VCaP (cell line): Measurements from ENCODE around the gene TRA2B.

Experiments used
- H3K27ac ChIP-seq: fragments of 450-650 bp; 2 replicates; pipeline ENCODE4 v1.5.1; 2017
- TF ChIP-seq, protein P1 (sequence below): fragments of 450-650 bp; conservative IDR thresholded peaks from 2 replicates; pipeline ENCODE4 v1.5.1; 2017; ENCODE audit warnings: mild to moderate bottlenecking, moderate library complexity

TRA2B gene

GRCh38 chr3:185933374-185934173, 4.2 kb downstream of the TRA2B start:
- TF ChIP-seq, protein P1, sequence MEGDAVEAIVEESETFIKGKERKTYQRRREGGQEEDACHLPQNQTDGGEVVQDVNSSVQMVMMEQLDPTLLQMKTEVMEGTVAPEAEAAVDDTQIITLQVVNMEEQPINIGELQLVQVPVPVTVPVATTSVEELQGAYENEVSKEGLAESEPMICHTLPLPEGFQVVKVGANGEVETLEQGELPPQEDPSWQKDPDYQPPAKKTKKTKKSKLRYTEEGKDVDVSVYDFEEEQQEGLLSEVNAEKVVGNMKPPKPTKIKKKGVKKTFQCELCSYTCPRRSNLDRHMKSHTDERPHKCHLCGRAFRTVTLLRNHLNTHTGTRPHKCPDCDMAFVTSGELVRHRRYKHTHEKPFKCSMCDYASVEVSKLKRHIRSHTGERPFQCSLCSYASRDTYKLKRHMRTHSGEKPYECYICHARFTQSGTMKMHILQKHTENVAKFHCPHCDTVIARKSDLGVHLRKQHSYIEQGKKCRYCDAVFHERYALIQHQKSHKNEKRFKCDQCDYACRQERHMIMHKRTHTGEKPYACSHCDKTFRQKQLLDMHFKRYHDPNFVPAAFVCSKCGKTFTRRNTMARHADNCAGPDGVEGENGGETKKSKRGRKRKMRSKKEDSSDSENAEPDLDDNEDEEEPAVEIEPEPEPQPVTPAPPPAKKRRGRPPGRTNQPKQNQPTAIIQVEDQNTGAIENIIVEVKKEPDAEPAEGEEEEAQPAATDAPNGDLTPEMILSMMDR, result no peak
- H3K27ac ChIP-seq, result peak overlapping the region; percentile 7; the same call in 1 of the 2 replicates

DNA sequence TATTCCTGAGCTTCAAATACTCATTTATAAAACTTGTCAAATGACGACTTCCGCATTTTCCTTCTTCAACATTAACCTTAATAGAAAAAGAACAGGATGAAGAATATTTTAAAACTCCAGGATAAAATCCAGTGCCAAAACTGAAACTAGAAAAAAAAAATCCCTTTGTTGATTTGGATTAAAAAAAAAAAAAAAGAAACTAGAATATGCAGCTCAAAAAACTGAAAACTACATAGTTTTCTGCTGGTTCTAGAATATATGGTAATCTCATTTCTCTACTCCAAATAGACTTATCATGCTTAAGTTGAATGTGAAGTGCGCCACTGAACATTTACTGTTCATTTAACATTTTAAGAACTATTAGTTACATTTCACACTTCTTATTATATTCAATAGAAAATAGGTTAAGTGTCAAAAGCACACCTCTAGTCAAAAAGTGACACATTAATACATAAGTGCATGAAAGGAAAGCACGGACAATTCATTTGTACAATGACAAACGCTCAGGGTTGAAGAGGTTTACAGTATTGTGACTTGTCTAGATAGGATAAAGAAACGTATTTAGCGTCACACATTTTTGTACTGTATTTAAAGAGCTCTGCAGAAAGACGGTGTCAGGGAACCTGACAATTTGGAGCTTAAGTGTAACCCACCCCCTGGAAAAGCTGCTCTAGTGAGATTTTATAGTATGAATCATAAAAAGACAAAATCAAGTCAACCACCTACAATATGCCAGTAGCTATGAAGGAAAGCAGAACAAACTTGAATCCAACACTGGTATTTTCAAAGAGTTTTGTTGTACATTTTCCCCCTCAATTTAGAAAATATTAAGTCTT, 5.8 kb downstream of the TRA2B start:
- TF ChIP-seq, protein P1, result no peak
- no peak overlapping the region for H3K27ac ChIP-seq

DNA sequence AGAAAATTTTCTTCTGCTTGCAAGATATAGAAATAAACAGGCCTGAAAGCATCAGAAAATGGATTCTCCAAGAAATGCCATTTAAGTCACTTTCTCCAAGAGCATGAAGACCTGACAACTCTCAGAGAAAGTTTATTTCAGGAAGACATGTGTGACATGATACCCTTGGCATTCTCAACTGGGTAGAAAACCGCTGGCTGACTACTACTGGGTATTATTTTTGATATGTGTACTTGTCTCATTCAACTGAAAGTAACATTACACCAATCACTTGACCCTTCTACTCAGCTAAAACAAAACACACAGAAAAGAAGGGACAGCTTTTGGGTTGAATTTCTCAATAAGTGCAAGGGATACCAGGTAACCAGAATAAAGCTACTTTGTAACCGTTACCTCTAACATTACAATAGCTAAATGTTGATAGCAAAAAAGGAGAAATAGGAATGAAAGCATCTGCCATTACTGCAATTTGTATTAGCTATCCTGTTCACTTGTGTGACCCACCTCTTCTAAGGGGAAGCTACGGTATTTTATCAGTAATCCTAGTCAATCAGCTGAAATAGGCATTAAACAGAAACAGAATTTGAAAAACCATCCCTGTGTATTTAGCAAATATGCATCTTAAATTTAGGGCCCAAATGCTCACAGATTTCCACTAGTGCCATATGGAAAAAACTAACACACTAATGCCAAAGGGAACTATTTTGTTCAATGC, 7.3 kb downstream of the TRA2B start:
- H3K27ac ChIP-seq, result no peak overlapping the region
- TF ChIP-seq, protein P1, result no peak

- TF ChIP-seq, protein P1, result no peak
- no peak overlapping the region for H3K27ac ChIP-seq
Observed at GRCh38 chr3:185929192-185930151, 8.3 kb downstream of the TRA2B start.

DNA sequence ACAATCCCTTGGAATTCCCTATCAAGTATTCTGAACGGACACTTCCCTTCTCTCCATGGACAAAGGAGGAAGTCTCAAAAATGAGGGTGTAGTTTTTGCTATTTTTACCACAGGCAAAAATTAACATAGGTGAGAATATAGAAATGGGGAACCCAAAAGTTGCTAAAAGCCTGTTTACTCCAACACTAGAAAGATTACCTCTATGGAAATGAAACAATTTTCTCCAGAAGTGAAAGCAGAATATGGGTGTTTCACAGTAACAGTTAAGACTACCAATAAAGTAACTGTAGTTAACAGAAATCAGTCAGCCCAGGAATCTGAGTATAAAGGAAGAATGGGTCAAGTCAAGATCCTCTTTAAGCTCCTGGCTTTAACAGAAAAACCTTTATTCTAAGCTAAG, 9.3 kb downstream of the TRA2B start:
- H3K27ac ChIP-seq, result no peak overlapping the region
- TF ChIP-seq, protein P1, result no peak

GRCh38 chr3:185927501-185928200, 10.2 kb downstream of the TRA2B start:
- no peak overlapping the region for H3K27ac ChIP-seq
- TF ChIP-seq, protein P1, result no peak
